ELR (cell line): ENCODE results near the gene ZBTB43.
"Not testable (repeated sequence)": the region's sequence is repeated elsewhere in the genome, so short reads cannot be mapped to it uniquely, and the experiment has no call there.

Experiments
- DNase-seq: peaks from one replicate; pipeline ENCODE4 v3.0.0-alpha.2; 2015; ENCODE audit warnings: low read depth

Gene ZBTB43

GRCh38 chr9:126804696-126805553, at the start of gene ZBTB43:
TSS of gene ZBTB43 (plus strand) at chr9:126805040. CDS start at chr9:126832510, 27,470 bp downstream.
- peak; percentile 97 for DNase-seq

- no peak for DNase-seq
Observed at GRCh38 chr9:126755317-126755875, 49.4 kb upstream of the ZBTB43 start.

GRCh38 chr9:126756238-126756637, 48.6 kb upstream of the ZBTB43 start:
- DNase-seq, result no peak

GRCh38 chr9:126756876-126757415, 47.9 kb upstream of the ZBTB43 start:
- DNase-seq, result no peak

GRCh38 chr9:126758916-126759585, 45.8 kb upstream of the ZBTB43 start:
- no peak for DNase-seq

- no peak for DNase-seq
Observed at GRCh38 chr9:126761274-126761673, 43.6 kb upstream of the ZBTB43 start.

- peak; percentile 39 for DNase-seq
Observed at GRCh38 chr9:126763130-126763764, 41.6 kb upstream of the ZBTB43 start.

GRCh38 chr9:126773004-126773607, 31.7 kb upstream of the ZBTB43 start:
- DNase-seq, result peak; percentile 45

- peak; percentile 19 for DNase-seq
Observed at GRCh38 chr9:126775926-126776325, 28.9 kb upstream of the ZBTB43 start.

GRCh38 chr9:126777733-126778132, 27.1 kb upstream of the ZBTB43 start:
- DNase-seq, result no peak

GRCh38 chr9:126778141-126778540, 26.7 kb upstream of the ZBTB43 start:
- DNase-seq, result no peak

GRCh38 chr9:126778696-126779095, 26.1 kb upstream of the ZBTB43 start:
- not testable (repeated sequence) for DNase-seq

GRCh38 chr9:126781186-126782052, 23.4 kb upstream of the ZBTB43 start:
- DNase-seq, result peak; percentile 80

GRCh38 chr9:126782053-126782388, 22.8 kb upstream of the ZBTB43 start:
- DNase-seq, result no peak

- no peak for DNase-seq
Observed at GRCh38 chr9:126783949-126784348, 20.9 kb upstream of the ZBTB43 start.

- DNase-seq, result no peak
Observed at GRCh38 chr9:126784401-126784800, 20.4 kb upstream of the ZBTB43 start.

- not testable (repeated sequence) for DNase-seq
Observed at GRCh38 chr9:126784841-126785240, 20.0 kb upstream of the ZBTB43 start.

GRCh38 chr9:126788046-126788445, 16.8 kb upstream of the ZBTB43 start:
- DNase-seq, result no peak

GRCh38 chr9:126788634-126789349, 16.0 kb upstream of the ZBTB43 start:
- peak; percentile 79 for DNase-seq

- no peak for DNase-seq
Observed at GRCh38 chr9:126790561-126790960, 14.3 kb upstream of the ZBTB43 start.
